ENCODE measurements around the gene F8.

DNA sequence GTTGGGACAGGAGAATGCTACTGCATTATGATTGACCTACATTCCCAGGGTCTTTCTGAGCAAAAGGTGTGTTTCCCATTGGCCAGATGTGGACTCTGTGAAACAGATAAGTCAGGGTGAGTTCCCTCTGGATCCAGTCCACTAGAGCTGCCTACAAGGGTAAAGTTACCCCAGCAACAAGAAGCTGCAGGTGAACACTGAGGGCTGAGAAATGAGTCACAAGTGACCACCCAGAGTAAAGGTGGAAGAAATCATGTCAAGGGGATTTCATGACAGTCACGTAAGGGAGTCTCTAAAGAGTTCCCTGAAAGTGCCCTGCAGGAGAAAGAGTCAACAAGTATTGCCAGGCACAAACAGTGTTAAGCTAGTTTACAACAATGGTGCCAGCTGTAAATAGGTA is 120.1 kb downstream of the F8 start:
- no peak for TF ChIP-seq EP300 (IDR thresholded peaks at IDR 0.05)
- no peak for TF ChIP-seq POLR2A (IDR thresholded peaks at IDR 0.05)
- TF ChIP-seq, protein P1, sequence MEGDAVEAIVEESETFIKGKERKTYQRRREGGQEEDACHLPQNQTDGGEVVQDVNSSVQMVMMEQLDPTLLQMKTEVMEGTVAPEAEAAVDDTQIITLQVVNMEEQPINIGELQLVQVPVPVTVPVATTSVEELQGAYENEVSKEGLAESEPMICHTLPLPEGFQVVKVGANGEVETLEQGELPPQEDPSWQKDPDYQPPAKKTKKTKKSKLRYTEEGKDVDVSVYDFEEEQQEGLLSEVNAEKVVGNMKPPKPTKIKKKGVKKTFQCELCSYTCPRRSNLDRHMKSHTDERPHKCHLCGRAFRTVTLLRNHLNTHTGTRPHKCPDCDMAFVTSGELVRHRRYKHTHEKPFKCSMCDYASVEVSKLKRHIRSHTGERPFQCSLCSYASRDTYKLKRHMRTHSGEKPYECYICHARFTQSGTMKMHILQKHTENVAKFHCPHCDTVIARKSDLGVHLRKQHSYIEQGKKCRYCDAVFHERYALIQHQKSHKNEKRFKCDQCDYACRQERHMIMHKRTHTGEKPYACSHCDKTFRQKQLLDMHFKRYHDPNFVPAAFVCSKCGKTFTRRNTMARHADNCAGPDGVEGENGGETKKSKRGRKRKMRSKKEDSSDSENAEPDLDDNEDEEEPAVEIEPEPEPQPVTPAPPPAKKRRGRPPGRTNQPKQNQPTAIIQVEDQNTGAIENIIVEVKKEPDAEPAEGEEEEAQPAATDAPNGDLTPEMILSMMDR (IDR thresholded peaks at IDR 0.05), result no peak
- no peak for TF ChIP-seq POLR2AphosphoS5 (IDR thresholded peaks at IDR 0.05)
